NOMO-1 treated with DMSO at 0.1 percent for 48 hours (cell line): ENCODE data around the gene MBLAC1.

Source experiments
- DNase-seq: peaks from one replicate; lab custom pipeline; 2025; ENCODE audit not compliant: unreplicated experiment; lab: John Stamatoyannopoulos, UW

The MBLAC1 gene

DNA sequence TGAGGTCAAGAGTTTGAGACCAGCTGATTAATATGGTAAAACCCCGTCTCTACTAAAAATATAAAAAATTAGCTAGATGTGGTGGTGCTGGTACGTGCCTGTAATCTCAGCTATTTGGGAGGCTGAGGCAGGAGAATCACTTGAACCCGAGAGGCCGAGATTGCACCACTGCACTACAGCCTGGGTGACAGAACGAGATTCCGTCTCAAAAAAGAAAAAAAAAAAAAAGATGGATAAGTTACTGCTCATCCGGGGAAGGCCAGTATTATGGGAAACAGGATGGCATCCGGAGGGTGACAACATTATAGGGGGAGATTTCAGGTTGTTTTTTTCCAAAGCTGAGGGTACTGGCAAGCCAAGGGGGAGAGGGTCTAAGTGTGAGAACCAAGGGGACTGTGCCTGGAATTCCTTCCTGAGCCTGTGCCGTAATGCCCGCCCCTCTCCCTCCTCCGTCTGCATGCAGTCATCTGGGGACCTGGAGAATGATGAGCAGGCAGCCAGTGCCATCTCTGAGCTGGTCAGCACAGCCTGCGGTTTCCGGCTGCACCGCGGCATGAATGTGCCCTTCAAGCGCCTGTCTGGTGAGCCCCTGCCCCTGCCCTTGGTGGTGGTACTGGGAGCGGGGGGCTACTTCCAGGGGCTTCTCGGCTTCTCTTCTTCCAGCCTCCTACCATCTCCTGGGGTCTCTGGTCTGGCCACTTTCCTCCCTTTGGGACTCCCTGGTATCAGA is 26.3 kb downstream of the MBLAC1 start:
- no peak for DNase-seq

- DNase-seq, result no peak
Measured at GRCh38 chr7:100153708-100154535, 27.2 kb downstream of the MBLAC1 start.

GRCh38 chr7:100154651-100155491 is 28.1 kb downstream of the MBLAC1 start:
- DNase-seq, result no peak

DNA sequence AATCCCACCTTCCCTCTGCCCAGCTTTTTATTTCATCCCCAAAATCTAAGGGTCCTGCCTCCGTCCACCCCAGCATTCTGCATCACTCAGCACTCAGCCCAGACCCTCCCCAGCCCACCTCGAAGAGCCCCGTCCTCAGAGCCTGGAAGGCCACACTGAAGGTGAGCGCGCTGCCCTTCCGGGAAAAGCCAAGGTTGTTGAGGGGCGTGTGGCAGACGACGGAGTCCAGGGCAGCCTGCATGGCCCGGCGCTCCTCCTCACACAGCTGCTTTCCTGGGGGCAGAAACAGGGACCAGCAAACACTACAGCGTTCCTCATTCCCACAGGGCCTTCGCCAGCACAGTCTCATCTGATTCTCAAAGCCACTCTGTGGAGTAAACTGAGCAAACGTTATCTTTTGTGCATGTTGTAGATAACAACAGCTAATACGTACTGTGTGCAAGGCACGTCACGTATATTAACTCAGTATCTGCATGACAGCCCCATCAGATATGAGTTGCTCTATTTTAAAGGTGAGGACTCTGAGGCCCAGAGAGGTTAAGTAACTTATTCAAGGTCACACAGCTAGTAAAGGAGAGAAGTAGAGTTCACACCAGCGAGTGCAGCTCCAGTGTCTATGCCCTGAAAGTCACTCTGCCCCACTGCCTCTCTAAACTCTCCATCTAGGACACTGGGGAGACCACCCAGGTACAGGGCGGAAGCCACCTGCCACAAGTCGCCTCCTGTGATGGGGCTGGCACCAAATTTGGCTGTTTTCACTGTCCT is 29.0 kb downstream of the MBLAC1 start:
- no peak for DNase-seq

GRCh38 chr7:100156331-100157068 is 29.7 kb downstream of the MBLAC1 start:
- DNase-seq, result peak; percentile 40

DNA sequence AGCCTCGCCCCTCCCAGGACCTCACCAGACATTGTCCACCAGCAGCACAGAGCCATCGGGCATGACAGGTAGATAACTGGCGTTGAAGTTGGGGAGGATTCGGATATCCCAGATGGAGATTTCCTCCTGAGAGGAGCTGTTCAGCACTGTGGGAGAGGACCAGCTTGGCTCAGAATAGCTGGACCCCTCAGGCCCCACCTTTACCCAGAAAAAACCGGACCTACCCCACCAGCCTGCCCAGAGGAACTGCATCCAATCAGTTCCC is 30.2 kb downstream of the MBLAC1 start:
- DNase-seq, result no peak

DNA sequence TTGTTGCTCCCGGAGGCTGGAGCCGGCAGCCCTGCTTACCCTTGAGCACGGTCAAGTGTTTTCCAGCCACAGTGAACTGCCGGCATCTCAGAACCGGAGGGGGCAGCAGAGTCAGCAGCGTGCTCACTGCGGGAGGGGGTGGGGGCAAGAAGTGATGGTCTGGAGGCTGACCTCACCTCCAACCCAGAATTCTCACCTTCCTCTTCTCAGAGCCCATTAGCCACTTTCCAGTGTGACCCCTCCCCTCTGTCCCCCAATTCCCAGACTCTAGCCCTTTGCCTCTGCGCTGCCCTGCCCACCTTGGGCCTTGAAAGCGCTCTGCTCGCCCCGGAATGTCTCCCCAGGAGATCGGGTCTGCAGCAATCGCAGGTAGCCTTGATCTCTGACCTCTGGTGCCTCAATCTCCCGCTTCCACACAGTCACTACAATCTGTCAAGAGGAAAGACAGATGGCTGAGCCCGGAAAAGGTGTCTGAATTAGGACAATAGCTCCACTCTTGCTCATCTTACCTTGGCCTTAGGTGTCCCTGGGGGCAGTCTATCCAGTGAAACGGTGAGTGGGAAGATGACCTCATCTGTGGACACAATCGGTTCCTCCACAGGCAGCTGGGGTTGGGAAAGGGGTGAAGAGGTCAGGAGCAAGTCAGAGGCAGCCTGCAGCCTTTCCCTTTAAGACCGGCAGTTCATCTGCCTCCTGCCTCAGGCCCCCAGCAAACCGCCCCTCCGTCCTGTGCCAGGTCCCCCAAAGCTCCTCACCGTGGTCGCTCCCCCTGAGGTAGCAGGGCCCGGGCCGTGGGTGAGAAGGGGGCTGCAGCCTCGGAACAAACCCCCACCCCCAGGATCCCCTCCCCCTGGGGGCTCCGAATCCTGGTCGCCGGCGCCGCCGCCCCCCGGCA is 30.8 kb downstream of the MBLAC1 start:
- DNase-seq, result no peak

GRCh38 chr7:100158229-100159098 is 31.7 kb downstream of the MBLAC1 start, which contains the start of gene TRAPPC14:
TSS of gene TRAPPC14 (minus strand) at chr7:100158723. CDS start at chr7:100158499, 224 bp downstream.
- DNase-seq, result peak; percentile 86

GRCh38 chr7:100159099-100159623 is 32.4 kb downstream of the MBLAC1 start:
- no peak for DNase-seq

DNA sequence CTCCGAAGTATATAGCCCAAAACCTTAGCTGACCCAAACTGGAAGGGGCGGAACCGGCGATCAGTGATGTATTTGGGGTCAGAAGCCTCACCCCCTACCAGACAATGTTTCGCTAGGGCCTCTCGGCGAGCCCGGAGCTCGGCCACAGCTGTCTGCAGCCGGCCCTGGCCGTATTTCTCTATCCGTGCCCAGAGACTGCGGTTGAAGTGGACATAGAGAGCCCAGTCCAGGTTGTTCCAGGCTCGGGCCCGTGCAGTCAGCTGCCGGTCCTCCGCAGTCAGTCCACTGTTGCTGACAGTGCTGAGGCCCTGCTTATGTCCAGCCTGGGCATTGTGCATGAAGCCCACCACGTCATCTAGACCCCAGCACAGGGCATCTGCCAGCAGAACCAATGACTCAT is 33.3 kb downstream of the MBLAC1 start:
- DNase-seq, result no peak

DNA sequence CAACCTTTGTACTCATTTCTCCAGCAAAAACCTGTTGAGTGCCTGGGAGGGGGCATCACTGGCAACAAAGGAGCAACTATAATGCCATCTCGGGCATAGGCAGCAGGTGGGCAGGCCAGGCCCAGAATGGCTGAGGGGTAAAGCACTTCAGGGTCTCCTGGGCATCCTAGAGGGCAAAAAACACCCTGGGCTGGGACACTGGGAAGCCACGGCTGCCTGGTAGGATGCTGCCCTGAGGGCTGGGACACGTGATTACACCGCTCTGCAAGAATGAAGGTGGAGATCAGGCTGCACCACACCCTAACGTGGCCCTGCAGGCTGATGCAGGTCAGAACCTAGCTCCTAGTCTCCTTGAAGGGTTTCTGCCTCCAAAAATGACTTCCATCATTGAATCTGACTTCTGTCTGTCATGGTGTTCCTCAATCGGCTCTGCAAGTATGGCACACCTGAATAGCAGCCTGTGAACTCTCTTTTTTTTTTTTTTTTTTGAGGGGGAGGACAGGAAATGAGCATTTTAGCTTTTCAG is 36.3 kb downstream of the MBLAC1 start:
- no peak for DNase-seq

DNA sequence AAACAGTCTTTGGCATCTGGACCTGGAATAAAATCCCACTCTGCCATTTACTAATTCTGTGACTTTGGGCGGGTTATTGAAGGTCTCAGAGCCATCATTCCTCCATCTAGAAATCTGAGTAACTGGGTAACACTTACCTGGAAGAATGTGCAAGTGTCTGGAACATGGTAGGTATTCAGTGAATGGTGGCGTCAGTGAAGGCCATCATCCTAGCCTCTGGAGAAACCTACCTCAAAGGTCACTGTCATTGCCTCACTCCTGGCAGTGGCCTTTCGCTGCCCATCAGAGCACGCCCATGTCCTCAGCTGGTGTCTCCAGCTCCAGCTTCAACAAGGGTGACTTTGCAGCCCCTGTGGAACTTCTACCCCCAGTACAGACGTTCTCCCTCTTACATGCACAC is 37.1 kb downstream of the MBLAC1 start:
- no peak for DNase-seq

- DNase-seq, result no peak
Measured at GRCh38 chr7:100166317-100166940, 39.7 kb downstream of the MBLAC1 start.

DNA sequence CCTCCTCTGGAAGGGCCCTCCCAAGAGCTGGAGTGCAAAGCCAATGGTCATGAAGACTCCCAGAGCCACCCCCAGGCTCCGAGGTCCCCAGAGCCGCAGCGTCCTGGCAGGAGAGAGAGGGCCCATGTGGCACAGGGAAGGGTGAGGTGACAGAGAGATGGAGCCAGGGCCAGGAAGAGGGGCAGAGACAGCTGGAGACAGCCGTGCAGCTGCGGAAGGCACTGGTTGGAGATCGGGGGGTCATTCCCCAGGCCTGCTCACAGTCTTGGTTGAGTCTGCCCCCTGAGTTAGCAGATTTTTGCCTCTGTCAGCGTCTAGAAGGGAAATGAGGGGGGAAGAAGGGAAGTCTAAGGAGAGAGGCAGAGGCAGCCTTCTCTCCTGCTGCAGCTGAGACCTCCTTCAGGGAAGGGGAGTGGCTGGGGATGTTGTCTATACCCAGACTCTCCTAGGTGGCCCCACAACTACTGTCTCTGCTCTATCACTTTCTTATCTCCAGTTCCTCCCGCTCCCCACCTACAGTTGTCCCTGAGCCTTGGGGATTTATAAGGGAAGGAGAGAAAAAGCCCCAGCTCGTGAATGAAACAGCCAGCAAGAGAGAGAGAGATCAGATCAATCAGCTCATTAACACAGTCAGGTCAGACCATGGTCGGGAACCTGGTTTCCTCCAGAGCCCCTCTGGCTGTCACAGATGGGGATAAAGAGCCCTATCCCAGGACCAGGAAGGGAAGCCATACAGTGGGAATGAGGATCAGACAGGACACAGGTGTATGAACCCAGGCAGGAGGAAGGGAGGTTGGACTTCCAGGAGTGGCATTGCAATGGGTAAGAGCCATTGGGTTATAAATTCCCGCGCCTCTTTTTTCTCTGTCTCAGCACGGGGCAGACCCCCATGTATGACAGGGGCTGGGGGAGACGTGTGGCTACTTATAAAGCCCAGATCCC is 40.5 kb downstream of the MBLAC1 start:
- DNase-seq, result no peak

DNA sequence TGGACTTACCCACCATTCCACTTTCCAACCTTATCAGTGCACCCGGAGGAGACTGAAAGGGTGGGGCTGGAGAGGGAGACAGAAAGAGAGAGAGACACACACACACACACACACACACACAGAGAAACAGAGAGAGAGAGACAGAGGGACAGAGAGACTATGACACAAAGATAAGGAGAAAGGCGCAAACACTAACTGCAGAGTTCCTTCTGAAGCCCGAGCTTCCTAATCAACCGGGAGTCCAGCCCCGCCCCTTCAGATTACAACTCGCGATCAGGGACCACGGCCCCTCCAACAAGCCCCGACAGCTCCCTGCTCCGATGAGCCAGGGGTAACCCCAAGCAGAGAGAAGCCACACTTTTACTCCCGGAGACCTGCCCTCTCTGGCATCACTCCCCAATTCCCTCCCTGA is 41.2 kb downstream of the MBLAC1 start:
- DNase-seq, result no peak

DNA sequence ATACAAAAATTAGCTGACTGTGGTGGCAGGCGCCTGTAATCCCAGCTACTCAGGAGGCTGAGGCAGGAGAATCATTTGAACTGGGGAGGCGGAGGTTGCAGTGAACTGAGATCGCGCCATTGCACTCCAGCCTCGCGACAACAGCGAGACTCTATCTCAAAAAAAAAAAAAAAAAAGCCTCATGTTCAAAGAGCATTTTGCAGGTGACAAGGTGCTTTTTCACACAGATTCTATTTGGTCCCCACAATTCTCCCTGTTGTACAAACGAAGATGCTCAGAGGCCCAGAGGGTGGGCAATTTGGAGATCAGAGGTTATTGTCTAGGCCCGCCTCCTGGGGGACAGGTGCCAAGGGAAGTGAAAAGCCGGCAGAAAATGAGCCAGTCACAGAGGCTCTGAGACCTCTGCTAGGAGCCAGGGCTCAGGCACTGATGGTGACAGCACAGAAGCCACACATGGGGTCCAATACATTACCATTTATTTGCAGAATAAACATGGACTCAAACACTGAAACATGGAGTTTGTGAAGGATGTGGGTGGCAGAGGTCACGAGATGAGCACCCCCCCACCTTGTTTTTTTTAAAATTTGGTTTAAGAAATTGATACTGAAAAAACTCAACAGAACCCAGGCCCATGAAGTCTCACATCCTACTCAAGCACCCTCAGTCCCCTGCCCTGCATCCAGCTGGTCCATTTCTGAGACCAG is 42.5 kb downstream of the MBLAC1 start:
- DNase-seq, result no peak
